Diencephalon (tissue), 1 donor: ENCODE results near the gene DOCK3. TPM values are rescaled to one million over a fixed set of nuclear protein-coding genes. Genes with fewer than 3 reads are reported as not detected.

Source experiments
- small RNA-seq: library from RNA; depleted of rRNA; stranded (forward); fragments of <200 nt; gene quantifications from one replicate; pipeline ENCODE3, GENCODE V24; 2014
- total RNA-seq: library from RNA; depleted of rRNA; stranded (reverse); fragments of >200 nt; gene quantifications from one replicate; pipeline ENCODE4 v1.2.3, GENCODE V29; 2014

DOCK3 gene
- 45.0 TPM for total RNA-seq

GRCh38 chr3:50674349-50675178, at the start of gene DOCK3:
Gene DOCK3, plus strand, starts transcription at chr3:50674927. Its CDS starts 337 bp downstream, at chr3:50675264.

GRCh38 chr3:51384726-51385473, 710.2 kb downstream of the DOCK3 start, which contains the start of gene MANF:
Gene MANF, plus strand, starts transcription at chr3:51385291. Its CDS starts 52 bp downstream, at chr3:51385343.

GRCh38 chr3:51391075-51391565, 716.4 kb downstream of the DOCK3 start, which contains the start of gene RBM15B:
Gene RBM15B, plus strand, starts transcription at chr3:51391285. Its CDS starts 115 bp downstream, at chr3:51391400.

Small RNA genes within 50 kb of the gene (small RNA-seq; reads per million reads assigned to genes)
- gene MIR4787: 0.10 reads per million
- not detected for gene PPIAP69

Other genes starting within 250 kb of the DOCK3 start
- 25.4 TPM for gene CACNA2D2, start 171.3 kb upstream of the DOCK3 start, total RNA-seq
- 28.1 TPM for gene C3orf18, start 107.2 kb upstream of the DOCK3 start, total RNA-seq
- 5.5 TPM for gene HEMK1, start 105.4 kb upstream of the DOCK3 start, total RNA-seq
- gene CISH, start 63.2 kb upstream of the DOCK3 start, total RNA-seq: 0.46 TPM
- 8.3 TPM for gene MAPKAPK3, start 57.8 kb upstream of the DOCK3 start, total RNA-seq